Natural killer cell (primary cell): ENCODE results near the gene LPAR2. TPM values are rescaled to one million over a fixed set of nuclear protein-coding genes. Genes with fewer than 3 reads are reported as not detected.

Experiments used
- ATAC-seq, 3 donors: fragments of 150-1000 bp in 2 of 3; fragments of 200-7000 bp in 1 of 3; cut with Tn5 transposase; 1 replicate in 1 of 3; 2 replicates in 2 of 3; pipeline ENCODE4 v1.10.0; 2021; ENCODE audit warnings: mild to moderate bottlenecking in 2 of 3, moderate library complexity in 2 of 3
- DNase-seq, 2 donors: peaks; one replicate each; pipeline versions ENCODE4 v3.0.0 to v3.0.0-alpha.2; 2013 to 2021; ENCODE audit warnings: mixed read lengths in 1 of 2
- H3K27ac ChIP-seq: one replicate; pipeline ENCODE4 v1.5.1; 2013; ENCODE audit warnings: mild to moderate bottlenecking, low read length
- H3K27me3 ChIP-seq: one replicate; pipeline ENCODE4 v1.6.1; 2013; ENCODE audit warnings: low read length; ENCODE audit not compliant: control insufficient read depth, insufficient read depth
- H3K36me3 ChIP-seq: one replicate; pipeline ENCODE4 v1.6.1; 2013; ENCODE audit warnings: low read length; ENCODE audit not compliant: control insufficient read depth, insufficient read depth
- H3K4me1 ChIP-seq: one replicate; pipeline ENCODE4 v1.6.1; 2013; ENCODE audit warnings: low read length; ENCODE audit not compliant: control insufficient read depth, insufficient read depth
- H3K4me3 ChIP-seq: one replicate; pipeline ENCODE4 v1.5.1; 2013; ENCODE audit warnings: low read length
- H3K9me3 ChIP-seq: one replicate; pipeline ENCODE4 v1.6.1; 2013; ENCODE audit warnings: low read length; ENCODE audit not compliant: control insufficient read depth, insufficient read depth
- H3K27ac Mint-ChIP-seq, 2 donors: one replicate each; pipeline ENCODE4 v1.8.0; 2022; ENCODE audit warnings: mild to moderate bottlenecking in 2 of 2, mixed read lengths in 2 of 2, moderate library complexity in 1 of 2
- H3K27me3 Mint-ChIP-seq, 2 donors: one replicate each; pipeline ENCODE4 v1.8.0; 2022; ENCODE audit warnings: low read depth in 2 of 2, mixed read lengths in 2 of 2
- H3K36me3 Mint-ChIP-seq: one replicate; pipeline ENCODE4 v1.8.0; 2022; ENCODE audit warnings: mixed read lengths
- H3K4me1 Mint-ChIP-seq, 2 donors: one replicate each; pipeline ENCODE4 v1.8.0; 2022; ENCODE audit warnings: mixed read lengths in 2 of 2
- H3K4me3 Mint-ChIP-seq: one replicate; pipeline ENCODE4 v1.8.0; 2022; ENCODE audit warnings: mild to moderate bottlenecking, moderate library complexity, mixed read lengths
- H3K9me3 Mint-ChIP-seq, 2 donors: one replicate each; pipeline ENCODE4 v1.8.0; 2022; ENCODE audit warnings: mixed read lengths in 2 of 2
- WGBS: methylation state at CpG from one replicate; pipeline ENCODE4 v1.1.7; 2013; ENCODE audit warnings: missing lambda C conversion rate; ENCODE audit not compliant: insufficient coverage; 5-methylcytosine and 5-hydroxymethylcytosine counted together
- intact Hi-C: fragments of 100-400 bp; cut with micrococcal nuclease; formaldehyde crosslinking; loops from one replicate; pipeline ENCODE4 v1.14.2; 2022
- total RNA-seq, 4 donors: library from RNA; stranded (reverse); fragments of 120-200 nt in 1 of 4; gene quantifications; one replicate each; pipeline versions ENCODE4 v1.2.3 to v1.2.4, GENCODE V29; 2013 to 2022
- TF ChIP-seq, protein P1 (sequence below): fragments of 200-600 bp; IDR thresholded peaks from one replicate; pipeline ENCODE4 v1.8.0; 2022; ENCODE audit warnings: antibody characterized with exemption

LPAR2 gene
- total RNA-seq, 3 donors from 2014 or later (not counting 1 experiment from before 2014, with no cell fraction given) = 52.1 to 81.5 (median 56.4) TPM

DNA sequence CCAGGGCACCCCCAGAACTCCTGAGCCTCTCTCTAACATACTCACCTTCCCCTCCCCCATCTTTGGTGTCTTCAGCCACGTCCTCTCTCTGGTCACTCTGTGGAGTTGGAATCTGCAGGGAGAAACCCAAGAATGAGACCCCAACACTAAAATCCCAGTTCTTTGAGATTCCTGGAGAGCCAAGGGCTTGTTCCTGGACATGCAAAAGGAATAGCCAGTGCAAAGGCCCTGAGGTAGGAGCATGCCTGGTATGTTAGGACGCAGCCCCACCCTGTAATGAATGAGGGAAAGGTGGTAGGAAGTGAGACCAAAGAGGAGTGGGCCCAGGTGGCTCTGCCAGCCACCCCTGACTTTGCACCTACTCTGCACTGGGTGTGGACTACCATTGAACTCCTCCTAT is 2.4 kb upstream of the LPAR2 start:
- 94% methylated on average over 2 of the region's 2 CpGs for WGBS
- no peak overlapping the region for H3K27ac ChIP-seq

DNA sequence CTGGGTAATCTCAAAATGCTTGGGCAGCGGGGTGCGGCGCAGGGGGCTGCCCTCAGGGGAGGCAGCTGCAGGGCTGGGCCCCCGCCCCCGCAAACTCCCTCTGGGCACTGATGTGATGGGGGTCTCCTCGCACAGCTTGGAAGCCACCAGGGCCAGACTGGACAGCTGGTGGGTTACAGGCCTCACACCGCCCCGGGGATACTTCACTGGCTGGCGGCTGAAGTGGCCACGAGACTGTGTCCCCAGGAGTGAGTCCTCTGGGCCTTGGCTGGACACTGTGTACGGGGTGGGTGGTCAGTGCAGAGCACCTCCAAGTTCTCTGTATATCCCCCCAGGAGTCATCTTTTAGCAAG is 2.0 kb upstream of the LPAR2 start:
- H3K9me3 Mint-ChIP-seq = no peaks in the 10 kb centered on the region
- no peak overlapping the region for H3K4me3 ChIP-seq
- H3K4me1 Mint-ChIP-seq = peaks cover 27 to 43% of the 10 kb centered on the region in 2 donors
- no peak for ATAC-seq
- peaks cover 23% of the 10 kb centered on the region for H3K36me3 ChIP-seq
- DNase-seq = no peak
- H3K36me3 Mint-ChIP-seq = peaks cover 17% of the 10 kb centered on the region
- intact Hi-C loops = no loop called here
- H3K27me3 ChIP-seq = no peaks in the 10 kb centered on the region
- no peaks in the 10 kb centered on the region for H3K9me3 ChIP-seq
- peak overlapping the region; percentile 55 for H3K4me3 Mint-ChIP-seq
- TF ChIP-seq, protein P1, sequence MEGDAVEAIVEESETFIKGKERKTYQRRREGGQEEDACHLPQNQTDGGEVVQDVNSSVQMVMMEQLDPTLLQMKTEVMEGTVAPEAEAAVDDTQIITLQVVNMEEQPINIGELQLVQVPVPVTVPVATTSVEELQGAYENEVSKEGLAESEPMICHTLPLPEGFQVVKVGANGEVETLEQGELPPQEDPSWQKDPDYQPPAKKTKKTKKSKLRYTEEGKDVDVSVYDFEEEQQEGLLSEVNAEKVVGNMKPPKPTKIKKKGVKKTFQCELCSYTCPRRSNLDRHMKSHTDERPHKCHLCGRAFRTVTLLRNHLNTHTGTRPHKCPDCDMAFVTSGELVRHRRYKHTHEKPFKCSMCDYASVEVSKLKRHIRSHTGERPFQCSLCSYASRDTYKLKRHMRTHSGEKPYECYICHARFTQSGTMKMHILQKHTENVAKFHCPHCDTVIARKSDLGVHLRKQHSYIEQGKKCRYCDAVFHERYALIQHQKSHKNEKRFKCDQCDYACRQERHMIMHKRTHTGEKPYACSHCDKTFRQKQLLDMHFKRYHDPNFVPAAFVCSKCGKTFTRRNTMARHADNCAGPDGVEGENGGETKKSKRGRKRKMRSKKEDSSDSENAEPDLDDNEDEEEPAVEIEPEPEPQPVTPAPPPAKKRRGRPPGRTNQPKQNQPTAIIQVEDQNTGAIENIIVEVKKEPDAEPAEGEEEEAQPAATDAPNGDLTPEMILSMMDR = no peak
- no peak overlapping the region for H3K27ac ChIP-seq
- no peaks in the 10 kb centered on the region for H3K27me3 Mint-ChIP-seq
- peak overlapping the region in 1 of 2 donors; percentile 88 for H3K27ac Mint-ChIP-seq
- H3K4me1 ChIP-seq = peaks cover 24% of the 10 kb centered on the region
- 96% methylated on average over 11 of the region's 11 CpGs for WGBS

More for the DNA sequence above, 2.4 kb upstream of the LPAR2 start:
- H3K36me3 ChIP-seq = peaks cover 26% of the 10 kb centered on the region
- H3K27me3 ChIP-seq = no peaks in the 10 kb centered on the region
- H3K9me3 ChIP-seq = no peaks in the 10 kb centered on the region
- TF ChIP-seq, protein P1 = no peak
- ATAC-seq (no peak), DNase-seq (no peak)
- H3K36me3 Mint-ChIP-seq = peaks cover 17% of the 10 kb centered on the region
- no peaks in the 10 kb centered on the region for H3K27me3 Mint-ChIP-seq
- peaks cover 27 to 44% of the 10 kb centered on the region in 2 donors for H3K4me1 Mint-ChIP-seq
- H3K4me1 ChIP-seq = peaks cover 27% of the 10 kb centered on the region
- no peaks in the 10 kb centered on the region for H3K9me3 Mint-ChIP-seq
- H3K4me3 ChIP-seq = no peak overlapping the region
- intact Hi-C loops = no loop called here
- H3K27ac Mint-ChIP-seq = peak overlapping the region in 1 of 2 donors; percentile 51
- peak overlapping the region; percentile 55 for H3K4me3 Mint-ChIP-seq

DNA sequence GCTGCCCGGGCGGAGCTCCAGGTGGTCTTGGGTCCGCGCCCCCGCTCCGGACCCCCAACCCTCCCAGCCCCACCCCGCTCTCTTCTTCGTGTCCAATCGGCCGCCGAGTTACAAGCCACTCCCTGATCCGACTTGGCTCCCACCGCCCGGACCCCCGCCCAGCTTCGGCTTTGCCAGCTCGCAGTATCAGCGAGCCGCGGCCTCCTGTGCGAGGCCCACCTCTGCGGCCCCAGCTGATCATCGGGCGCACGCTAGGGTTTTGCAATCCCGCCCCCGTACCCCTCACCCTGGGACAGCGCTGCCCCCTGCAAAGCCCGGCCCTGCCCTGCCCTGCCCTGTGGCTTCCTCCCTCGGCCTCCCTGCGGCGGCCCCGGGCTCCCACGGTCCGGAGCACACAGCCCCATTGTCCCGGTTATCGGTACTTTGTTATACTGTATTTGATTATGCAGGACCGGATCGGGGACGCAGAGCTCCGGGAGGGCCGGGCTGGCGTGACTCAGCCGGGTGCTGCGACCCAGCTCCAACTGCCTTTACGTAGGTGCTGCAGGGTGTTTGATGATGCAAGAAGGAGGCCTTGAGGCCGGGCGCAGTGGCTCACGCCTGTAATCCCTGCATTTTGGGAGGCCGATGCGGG is 598 bp upstream of the LPAR2 start:
- no peaks in the 10 kb centered on the region for H3K27me3 Mint-ChIP-seq
- H3K9me3 Mint-ChIP-seq = no peaks in the 10 kb centered on the region
- peak overlapping the region; percentile 67 for H3K27ac ChIP-seq
- TF ChIP-seq, protein P1 = no peak
- H3K4me1 ChIP-seq = peaks cover 23% of the 10 kb centered on the region
- DNase-seq = peak; percentile 45 to 64
- H3K9me3 ChIP-seq = no peaks in the 10 kb centered on the region
- intact Hi-C loops = loop anchor here (1.0 to 2.0 kb wide), 2 partner anchors 10 to 14 kb away; partner anchors contain the start of genes GMIP and PBX4
- ATAC-seq = peak; percentile 45 to 58 (median 52)
- peaks cover 26 to 36% of the 10 kb centered on the region in 2 donors for H3K4me1 Mint-ChIP-seq
- peaks cover 9% of the 10 kb centered on the region for H3K36me3 ChIP-seq
- peak overlapping the region; percentile 85 for H3K4me3 Mint-ChIP-seq
- 13% methylated on average over 51 of the region's 51 CpGs for WGBS
- peak overlapping the region; percentile 47 for H3K4me3 ChIP-seq
- H3K27ac Mint-ChIP-seq = peak overlapping the region; percentile 71 to 88
- H3K27me3 ChIP-seq = no peaks in the 10 kb centered on the region
- peaks cover 9% of the 10 kb centered on the region for H3K36me3 Mint-ChIP-seq
